Activated B cell treated with CpG ODN at 0.5 μM for 24 hours (primary cell): ENCODE data around the gene SHC3. TPM values are rescaled to one million over a fixed set of nuclear protein-coding genes. Genes with fewer than 3 reads are reported as not detected.

ENCODE experiments used
- ATAC-seq: fragments of 200-7000 bp; cut with Tn5 transposase; one replicate; pipeline ENCODE4 v1.10.0; 2021; ENCODE audit warnings: low read depth, mild to moderate bottlenecking, moderate library complexity
- CTCF ChIA-PET: fragments of 350-600 bp; sonication (Branson Sonifier 250); formaldehyde crosslinking; loops from one replicate; lab custom pipeline; 2021; ENCODE audit warnings: antibody characterized with exemption; lab: Charles Lee
- POLR2A ChIA-PET: fragments of 350-600 bp; sonication (Branson Sonifier 250); formaldehyde crosslinking; loops from one replicate; lab custom pipeline; 2021; ENCODE audit warnings: antibody characterized with exemption; lab: Charles Lee
- DNase-seq: peaks from one replicate; pipeline ENCODE4 v3.0.0; 2022
- H3K27ac Mint-ChIP-seq: one replicate; pipeline ENCODE4 v1.8.0; 2020; ENCODE audit warnings: mixed read lengths
- H3K27me3 Mint-ChIP-seq: one replicate; pipeline ENCODE4 v1.8.0; 2021; ENCODE audit warnings: mixed read lengths
- H3K36me3 Mint-ChIP-seq: one replicate; pipeline ENCODE4 v1.8.0; 2021; ENCODE audit warnings: low read depth, mixed read lengths
- H3K4me1 Mint-ChIP-seq: one replicate; pipeline ENCODE4 v1.8.0; 2021; ENCODE audit warnings: mixed read lengths
- H3K4me3 Mint-ChIP-seq: one replicate; pipeline ENCODE4 v1.8.0; 2020; ENCODE audit warnings: mild to moderate bottlenecking, mixed read lengths
- H3K9me3 Mint-ChIP-seq: one replicate; pipeline ENCODE4 v1.8.0; 2020; ENCODE audit warnings: mixed read lengths
- CTCF ChIP-seq: fragments of 200-600 bp; IDR thresholded peaks from one replicate; pipeline ENCODE4 v1.8.0; 2022; ENCODE audit warnings: antibody characterized with exemption, mild to moderate bottlenecking
- intact Hi-C: fragments of 100-400 bp; cut with micrococcal nuclease; formaldehyde crosslinking; loops from one replicate; pipeline ENCODE4 v1.15.1; 2024
- total RNA-seq: library from RNA; stranded (reverse); gene quantifications from 2 replicates; pipeline ENCODE4 v1.2.3, GENCODE V29; 2022

SHC3 gene
- total RNA-seq, 1 donor from 2014 or later, result not detected

- intact Hi-C loops, result no loop called here
- Mint-ChIP-seq H3K4me1 (no peaks in the 10 kb centered on the region), H3K9me3 (no peaks in the 10 kb centered on the region), H3K36me3 (no peaks in the 10 kb centered on the region), H3K27ac (no peak overlapping the region), H3K4me3 (no peak overlapping the region), H3K27me3 (peaks cover 5% of the 10 kb centered on the region)
- ChIA-PET CTCF (no interaction called here), POLR2A (no interaction called here)
- TF ChIP-seq CTCF, result no peak
- ATAC-seq, result no peak
- no peak for DNase-seq
These were observed 201.7 kb downstream of the SHC3 start for GRCh38 chr9:88976890-88977257.

- DNase-seq, result no peak
- H3K27me3 Mint-ChIP-seq, result peaks cover 5% of the 10 kb centered on the region
- CTCF ChIA-PET, result no interaction called here
- ATAC-seq, result no peak
- no peaks in the 10 kb centered on the region for H3K4me1 Mint-ChIP-seq
- intact Hi-C loops, result no loop called here
- no peak overlapping the region for H3K4me3 Mint-ChIP-seq
- POLR2A ChIA-PET, result no interaction called here
- H3K27ac Mint-ChIP-seq, result no peak overlapping the region
- no peaks in the 10 kb centered on the region for H3K36me3 Mint-ChIP-seq
- H3K9me3 Mint-ChIP-seq, result no peaks in the 10 kb centered on the region
- TF ChIP-seq CTCF, result no peak
These were observed 202.4 kb downstream of the SHC3 start for GRCh38 chr9:88975966-88976889.

- Mint-ChIP-seq H3K4me3 (no peak overlapping the region), H3K36me3 (no peaks in the 10 kb centered on the region), H3K4me1 (no peaks in the 10 kb centered on the region), H3K9me3 (no peaks in the 10 kb centered on the region), H3K27ac (no peak overlapping the region), H3K27me3 (peaks cover 7% of the 10 kb centered on the region)
- DNase-seq (no peak), ATAC-seq (no peak)
- ChIA-PET CTCF (no interaction called here), POLR2A (no interaction called here)
- intact Hi-C loops, result no loop called here
- no peak for TF ChIP-seq CTCF
These were observed 204.0 kb downstream of the SHC3 start for GRCh38 chr9:88974641-88975040.

GRCh38 chr9:88973281-88974045 is 205.2 kb downstream of the SHC3 start:
- peaks cover 12% of the 10 kb centered on the region for H3K27me3 Mint-ChIP-seq
- no peaks in the 10 kb centered on the region for H3K4me1 Mint-ChIP-seq
- TF ChIP-seq CTCF, result no peak
- DNase-seq (no peak), ATAC-seq (no peak)
- H3K4me3 Mint-ChIP-seq, result no peak overlapping the region
- no peaks in the 10 kb centered on the region for H3K36me3 Mint-ChIP-seq
- intact Hi-C loops, result no loop called here
- ChIA-PET POLR2A (no interaction called here), CTCF (no interaction called here)
- H3K27ac Mint-ChIP-seq, result no peak overlapping the region
- H3K9me3 Mint-ChIP-seq, result no peaks in the 10 kb centered on the region

- ATAC-seq (no peak), DNase-seq (no peak)
- Mint-ChIP-seq H3K4me3 (no peak overlapping the region), H3K27ac (no peak overlapping the region), H3K9me3 (no peaks in the 10 kb centered on the region), H3K36me3 (no peaks in the 10 kb centered on the region), H3K27me3 (peaks cover 10% of the 10 kb centered on the region), H3K4me1 (no peaks in the 10 kb centered on the region)
- intact Hi-C loops, result no loop called here
- ChIA-PET CTCF (no interaction called here), POLR2A (no interaction called here)
- TF ChIP-seq CTCF, result no peak
These were observed 206.2 kb downstream of the SHC3 start for GRCh38 chr9:88972401-88972800.
